ENCODE data around the gene DBF4B.
"Not testable (repeated sequence)": the region's sequence is repeated elsewhere in the genome, so short reads cannot be mapped to it uniquely, and the experiment has no call there.

Gene DBF4B

GRCh38 chr17:44738214-44738906 is 29.9 kb downstream of the DBF4B start:
- Histone ChIP-seq H3K4me1 (ENCODE audit: control insufficient read depth, insufficient read depth, low read length) (no peaks in the 10 kb centered on the region), H3K4me3 (ENCODE audit: low read length) (no peak overlapping the region), H3K27ac (ENCODE audit: low read depth, low read length) (no peak overlapping the region), H3K27me3 (ENCODE audit: control insufficient read depth, insufficient read depth, low read length) (no peaks in the 10 kb centered on the region), H3K36me3 (ENCODE audit: control insufficient read depth, insufficient read depth, low read length) (peaks cover 3% of the 10 kb centered on the region), H3K9ac (ENCODE audit: low read length) (no peak overlapping the region)

- Histone ChIP-seq H3K9ac (ENCODE audit: low read length) (no peak overlapping the region), H3K27ac (ENCODE audit: low read depth, low read length) (no peak overlapping the region), H3K4me1 (ENCODE audit: control insufficient read depth, insufficient read depth, low read length) (no peaks in the 10 kb centered on the region), H3K4me3 (ENCODE audit: low read length) (no peak overlapping the region), H3K27me3 (ENCODE audit: control insufficient read depth, insufficient read depth, low read length) (no peaks in the 10 kb centered on the region), H3K36me3 (ENCODE audit: control insufficient read depth, insufficient read depth, low read length) (peaks cover 3% of the 10 kb centered on the region)
Observed at GRCh38 chr17:44741316-44741715, 32.9 kb downstream of the DBF4B start.

DNA sequence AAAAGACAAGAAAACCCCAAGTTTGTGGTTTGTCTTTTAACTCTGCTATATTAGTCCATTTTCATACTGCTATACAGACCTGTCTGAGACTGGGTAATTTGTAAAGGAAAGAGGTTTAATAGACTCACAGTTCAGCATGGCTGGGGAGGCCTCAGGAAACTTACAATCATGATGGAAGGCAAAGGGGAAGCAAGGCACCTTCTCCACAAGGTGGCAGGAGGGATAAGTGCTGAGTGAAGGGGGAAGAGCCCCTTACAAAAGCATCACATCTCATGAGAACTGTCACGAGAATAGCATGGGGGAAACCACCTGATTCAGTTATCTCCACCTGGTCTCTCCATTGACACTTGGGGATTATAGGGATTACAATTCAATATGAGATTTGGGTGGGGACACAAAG is 36.8 kb downstream of the DBF4B start:
- H3K27ac ChIP-seq (ENCODE audit: low read depth, low read length) = no peak overlapping the region
- peaks cover 3% of the 10 kb centered on the region for H3K36me3 ChIP-seq (ENCODE audit: control insufficient read depth, insufficient read depth, low read length)
- H3K27me3 ChIP-seq (ENCODE audit: control insufficient read depth, insufficient read depth, low read length) = no peaks in the 10 kb centered on the region
- H3K4me3 ChIP-seq (ENCODE audit: low read length) = no peak overlapping the region
- H3K4me1 ChIP-seq (ENCODE audit: control insufficient read depth, insufficient read depth, low read length) = no peaks in the 10 kb centered on the region
- H3K9ac ChIP-seq (ENCODE audit: low read length) = no peak overlapping the region

DNA sequence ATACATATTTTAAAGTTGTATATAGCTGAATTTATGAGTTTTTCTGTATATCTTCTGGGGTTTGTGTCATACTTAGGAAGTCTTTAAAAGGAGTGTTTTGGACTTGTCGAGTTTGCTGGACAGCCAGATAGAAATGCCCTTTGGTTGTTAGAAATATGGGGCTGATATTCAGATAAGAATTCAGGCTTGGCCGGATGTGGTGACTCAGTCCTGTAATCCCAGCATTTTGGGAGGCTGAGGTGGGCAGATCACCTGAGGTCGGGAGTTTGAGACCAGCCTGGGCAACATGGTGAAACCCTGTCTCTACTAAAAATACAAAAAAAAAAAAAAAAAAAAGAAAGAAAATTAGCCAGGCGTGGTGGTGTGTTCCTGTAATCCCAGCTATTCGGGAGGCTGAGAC is 37.3 kb downstream of the DBF4B start:
- H3K27ac ChIP-seq (ENCODE audit: low read depth, low read length); H3K4me1 ChIP-seq (ENCODE audit: control insufficient read depth, insufficient read depth, low read length); H3K27me3 ChIP-seq (ENCODE audit: control insufficient read depth, insufficient read depth, low read length); H3K4me3 ChIP-seq (ENCODE audit: low read length); H3K36me3 ChIP-seq (ENCODE audit: control insufficient read depth, insufficient read depth, low read length); H3K9ac ChIP-seq (ENCODE audit: low read length): not testable (repeated sequence)

DNA sequence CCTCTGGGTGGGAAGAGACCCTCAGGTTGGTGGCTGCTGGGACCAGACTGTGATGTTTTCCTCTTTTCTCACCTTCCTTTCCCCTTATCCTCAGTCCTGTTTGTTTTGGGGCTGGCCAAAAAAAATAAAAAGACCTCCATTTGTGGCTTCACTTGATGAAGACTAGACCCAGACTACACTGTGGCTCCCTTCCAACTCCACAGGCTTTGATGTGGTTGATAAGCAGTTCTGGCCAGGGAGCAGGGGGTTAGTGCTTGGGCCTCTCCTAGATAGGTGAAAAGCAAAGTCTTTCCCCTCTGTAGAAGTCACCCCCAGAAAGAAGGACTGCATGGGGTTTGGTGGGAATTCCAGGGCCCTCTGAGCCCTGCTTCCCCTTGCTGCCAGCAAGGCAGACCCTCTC is 39.1 kb downstream of the DBF4B start:
- H3K4me1 ChIP-seq (ENCODE audit: control insufficient read depth, insufficient read depth, low read length) = no peaks in the 10 kb centered on the region
- H3K4me3 ChIP-seq (ENCODE audit: low read length) = no peak overlapping the region
- H3K36me3 ChIP-seq (ENCODE audit: control insufficient read depth, insufficient read depth, low read length) = no peaks in the 10 kb centered on the region
- no peak overlapping the region for H3K27ac ChIP-seq (ENCODE audit: low read depth, low read length)
- no peak overlapping the region for H3K9ac ChIP-seq (ENCODE audit: low read length)
- H3K27me3 ChIP-seq (ENCODE audit: control insufficient read depth, insufficient read depth, low read length) = no peaks in the 10 kb centered on the region

DNA sequence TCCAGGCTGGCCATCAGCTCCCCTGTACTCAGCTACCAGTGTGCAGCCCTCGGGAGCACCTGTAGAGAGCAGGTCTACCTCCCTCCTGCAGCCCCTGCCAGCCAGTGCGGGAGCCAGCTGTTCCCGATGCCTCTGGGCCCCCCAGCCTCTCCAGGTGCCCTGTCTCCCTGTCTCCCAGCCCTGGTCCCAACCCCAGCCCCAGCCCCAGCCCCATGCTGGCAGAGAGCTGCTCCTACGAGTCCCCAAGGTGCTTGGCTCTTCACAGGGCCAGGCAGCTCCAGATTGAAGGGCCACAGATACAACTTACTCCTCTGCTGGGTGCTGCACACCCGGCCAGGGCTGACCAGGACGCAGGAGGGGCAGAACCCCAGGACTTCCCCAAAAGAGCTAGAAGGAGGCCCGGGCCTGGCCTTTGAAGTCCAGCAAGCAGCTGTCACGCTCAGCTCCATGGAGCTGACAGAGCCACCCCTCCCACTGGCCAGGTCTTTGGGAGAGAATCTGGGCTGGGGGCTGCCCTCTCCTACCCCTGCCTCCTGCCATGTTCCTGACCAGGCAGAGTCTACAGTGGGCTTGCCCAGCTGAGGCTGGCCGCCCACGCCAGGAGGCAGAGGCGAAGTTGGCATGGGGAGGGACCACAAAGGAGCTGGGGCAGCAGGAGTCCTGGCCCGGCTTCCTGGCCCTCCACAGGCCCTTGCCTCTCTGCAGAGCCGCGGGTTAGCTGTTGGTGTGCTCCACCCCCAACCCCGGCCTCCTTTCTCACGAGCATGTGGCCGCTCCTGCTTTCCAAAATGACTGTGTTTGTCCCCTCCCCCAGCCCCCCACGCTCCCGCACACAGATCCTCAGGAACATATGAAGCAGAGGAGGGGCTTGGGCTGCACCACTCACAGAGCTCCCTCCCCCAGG is 40.9 kb downstream of the DBF4B start:
- Histone ChIP-seq H3K4me3 (ENCODE audit: low read length) (no peak overlapping the region), H3K27me3 (ENCODE audit: control insufficient read depth, insufficient read depth, low read length) (no peaks in the 10 kb centered on the region), H3K27ac (ENCODE audit: low read depth, low read length) (no peak overlapping the region), H3K9ac (ENCODE audit: low read length) (no peak overlapping the region), H3K4me1 (ENCODE audit: control insufficient read depth, insufficient read depth, low read length) (no peaks in the 10 kb centered on the region), H3K36me3 (ENCODE audit: control insufficient read depth, insufficient read depth, low read length) (no peaks in the 10 kb centered on the region)

DNA sequence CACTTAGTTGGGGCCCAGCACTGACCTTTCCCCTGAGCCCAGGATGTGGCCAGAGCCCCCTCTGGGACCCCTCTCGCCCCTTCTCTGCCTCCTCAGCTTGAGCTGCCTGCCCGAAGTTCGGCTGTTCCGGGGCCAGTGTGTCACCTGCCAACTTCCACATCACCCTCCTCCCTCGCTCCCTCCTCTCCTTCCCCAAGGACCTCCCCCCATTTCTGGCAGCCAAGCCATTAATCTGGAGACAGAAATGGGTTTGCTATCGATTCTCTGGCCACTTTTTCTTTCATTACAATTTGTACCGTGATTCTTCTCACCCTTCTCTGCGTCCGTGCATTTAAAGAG is 41.5 kb downstream of the DBF4B start:
- no peaks in the 10 kb centered on the region for H3K36me3 ChIP-seq (ENCODE audit: control insufficient read depth, insufficient read depth, low read length)
- H3K4me1 ChIP-seq (ENCODE audit: control insufficient read depth, insufficient read depth, low read length) = no peaks in the 10 kb centered on the region
- H3K4me3 ChIP-seq (ENCODE audit: low read length) = no peak overlapping the region
- H3K27ac ChIP-seq (ENCODE audit: low read depth, low read length) = no peak overlapping the region
- no peak overlapping the region for H3K9ac ChIP-seq (ENCODE audit: low read length)
- H3K27me3 ChIP-seq (ENCODE audit: control insufficient read depth, insufficient read depth, low read length) = no peaks in the 10 kb centered on the region

- Histone ChIP-seq H3K4me1 (ENCODE audit: control insufficient read depth, insufficient read depth, low read length) (no peaks in the 10 kb centered on the region), H3K36me3 (ENCODE audit: control insufficient read depth, insufficient read depth, low read length) (no peaks in the 10 kb centered on the region), H3K27ac (ENCODE audit: low read depth, low read length) (no peak overlapping the region), H3K27me3 (ENCODE audit: control insufficient read depth, insufficient read depth, low read length) (no peaks in the 10 kb centered on the region), H3K9ac (ENCODE audit: low read length) (no peak overlapping the region), H3K4me3 (ENCODE audit: low read length) (no peak overlapping the region)
Observed at GRCh38 chr17:44751331-44751730, 42.9 kb downstream of the DBF4B start.

DNA sequence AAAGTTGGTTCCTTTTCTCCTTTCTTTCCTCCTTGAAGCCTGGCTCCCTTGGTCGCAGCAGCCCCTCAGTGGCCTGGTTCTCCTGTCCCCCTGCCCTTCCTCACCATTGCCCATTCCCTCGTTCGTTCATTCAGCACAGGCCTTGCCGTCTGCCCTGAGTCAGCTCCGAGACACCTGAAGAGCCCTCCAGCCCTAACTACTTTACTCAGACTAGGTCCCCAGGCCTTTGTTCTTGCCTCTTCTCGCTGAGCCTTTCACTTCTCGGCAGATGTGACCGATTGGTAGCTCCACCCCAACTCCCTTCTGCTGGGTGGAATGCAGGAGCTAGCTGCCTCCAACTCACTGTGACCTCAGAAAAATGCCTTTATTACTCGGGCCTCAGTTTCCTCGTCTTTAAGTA is 43.3 kb downstream of the DBF4B start:
- no peaks in the 10 kb centered on the region for H3K27me3 ChIP-seq (ENCODE audit: control insufficient read depth, insufficient read depth, low read length)
- no peaks in the 10 kb centered on the region for H3K36me3 ChIP-seq (ENCODE audit: control insufficient read depth, insufficient read depth, low read length)

GRCh38 chr17:44752953-44753861 is 44.7 kb downstream of the DBF4B start:
- no peak overlapping the region for H3K4me3 ChIP-seq (ENCODE audit: low read length)
- H3K27ac ChIP-seq (ENCODE audit: low read depth, low read length) = no peak overlapping the region
- H3K4me1 ChIP-seq (ENCODE audit: control insufficient read depth, insufficient read depth, low read length) = no peaks in the 10 kb centered on the region
- H3K36me3 ChIP-seq (ENCODE audit: control insufficient read depth, insufficient read depth, low read length) = no peaks in the 10 kb centered on the region
- no peak overlapping the region for H3K9ac ChIP-seq (ENCODE audit: low read length)
- H3K27me3 ChIP-seq (ENCODE audit: control insufficient read depth, insufficient read depth, low read length) = peaks cover 6% of the 10 kb centered on the region

More for the DNA sequence above, 43.3 kb downstream of the DBF4B start:
- Histone ChIP-seq H3K4me1 (ENCODE audit: control insufficient read depth, insufficient read depth, low read length) (no peaks in the 10 kb centered on the region), H3K9ac (ENCODE audit: low read length) (no peak overlapping the region), H3K27ac (ENCODE audit: low read depth, low read length) (no peak overlapping the region), H3K4me3 (ENCODE audit: low read length) (no peak overlapping the region)

- peaks cover 8% of the 10 kb centered on the region for H3K27me3 ChIP-seq (ENCODE audit: control insufficient read depth, insufficient read depth, low read length)
- H3K27ac ChIP-seq (ENCODE audit: low read depth, low read length) = no peak overlapping the region
- H3K9ac ChIP-seq (ENCODE audit: low read length) = no peak overlapping the region
- no peak overlapping the region for H3K4me3 ChIP-seq (ENCODE audit: low read length)
- H3K36me3 ChIP-seq (ENCODE audit: control insufficient read depth, insufficient read depth, low read length) = no peaks in the 10 kb centered on the region
- H3K4me1 ChIP-seq (ENCODE audit: control insufficient read depth, insufficient read depth, low read length) = peaks cover under 1% of the 10 kb centered on the region
Observed at GRCh38 chr17:44754276-44754675, 45.8 kb downstream of the DBF4B start.

DNA sequence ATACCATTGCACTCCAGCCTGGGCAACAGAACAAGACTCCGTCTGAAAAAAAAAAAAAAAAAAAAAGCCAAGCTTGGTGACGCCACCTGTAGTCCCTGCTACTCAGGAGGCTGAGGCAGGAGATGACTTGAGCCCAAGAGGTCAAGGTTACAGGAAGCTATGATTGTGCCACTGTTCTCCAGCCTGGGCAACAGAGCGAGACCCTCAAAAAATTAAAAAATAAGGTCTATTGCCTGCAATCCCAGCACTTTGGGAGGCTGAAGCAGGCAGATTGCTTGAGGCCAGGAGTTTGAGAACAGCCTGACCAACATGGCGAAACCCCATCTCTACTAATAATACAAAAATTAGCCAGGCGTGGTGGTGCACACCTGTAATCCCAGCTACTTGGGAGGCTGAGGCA is 46.7 kb downstream of the DBF4B start:
- not testable (repeated sequence) for H3K27ac ChIP-seq (ENCODE audit: low read depth, low read length); H3K36me3 ChIP-seq (ENCODE audit: control insufficient read depth, insufficient read depth, low read length); H3K4me1 ChIP-seq (ENCODE audit: control insufficient read depth, insufficient read depth, low read length); H3K4me3 ChIP-seq (ENCODE audit: low read length); H3K9ac ChIP-seq (ENCODE audit: low read length)
- peaks cover 17% of the 10 kb centered on the region for H3K27me3 ChIP-seq (ENCODE audit: control insufficient read depth, insufficient read depth, low read length)

Data from rectal smooth muscle tissue (tissue), 1 donor.